ENCODE data around the gene SLC1A2. TPM values are rescaled to one million over a fixed set of nuclear protein-coding genes. Genes with fewer than 3 reads are reported as not detected.

Gene SLC1A2
- total and polyA plus RNA-seq, 7 experiments from 2014 or later = 0.13 to 0.69 (median 0.24) TPM; not detected in 4

DNA sequence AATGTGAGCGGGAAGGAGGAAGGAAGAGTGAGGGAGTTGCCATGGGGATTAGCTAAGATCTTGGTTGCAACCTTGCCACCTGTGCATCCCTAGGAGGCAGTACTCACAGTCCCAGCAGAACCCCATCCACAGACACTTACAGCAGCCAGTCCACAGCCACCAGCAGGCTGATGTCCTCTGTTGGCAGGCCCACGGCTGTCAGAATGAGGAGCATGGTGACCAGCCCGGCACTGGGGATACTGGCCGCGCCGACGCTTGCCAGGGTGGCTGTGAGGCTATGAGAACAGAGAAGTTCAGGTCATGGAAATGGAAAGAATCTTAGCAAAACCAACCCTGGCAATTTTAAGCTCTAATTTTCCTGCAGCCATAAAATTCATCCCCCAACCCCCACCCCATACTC lies 138.6 kb downstream of the SLC1A2 start:
- no peaks in the 10 kb centered on the region for H3K27me3 Mint-ChIP-seq
- CTCF ChIA-PET = no interaction called here
- Histone ChIP-seq H3K4me3 (ENCODE audit: low read length) (no peak overlapping the region), H3K27ac (ENCODE audit: low read depth, low read length) (no peak overlapping the region), H3K36me3 (ENCODE audit: control insufficient read depth in 2 of 3, insufficient read depth in 3 of 3, low read length in 3 of 3) (no peaks in the 10 kb centered on the region), H3K27me3 (ENCODE audit: control insufficient read depth in 2 of 2, insufficient read depth in 2 of 2, low read length in 2 of 2) (no peaks in the 10 kb centered on the region), H3K4me1 (ENCODE audit: control insufficient read depth in 2 of 2, insufficient read depth in 2 of 2, low read length in 2 of 2) (no peaks in the 10 kb centered on the region), H3K9me3 (ENCODE audit: control insufficient read depth in 2 of 3, low read length in 3 of 3) (no peaks in the 10 kb centered on the region)
- H3K9me3 Mint-ChIP-seq = peaks cover 0 to 4% (median 0%) of the 10 kb centered on the region in 11 donors
- no peak overlapping the region for H3K4me3 Mint-ChIP-seq
- peaks cover 0 to 11% (median 4%) of the 10 kb centered on the region in 5 donors for H3K36me3 Mint-ChIP-seq
- POLR2A ChIA-PET = no interaction called here
- peaks cover 7 to 19% (median 14%) of the 10 kb centered on the region in 7 donors for H3K4me1 Mint-ChIP-seq
- intact Hi-C loops (cut with micrococcal nuclease) = no loop called here
- DNase-seq (no peak), ATAC-seq (no peak)
- peak overlapping the region in 1 of 9 donors; percentile 52 for H3K27ac Mint-ChIP-seq

DNA sequence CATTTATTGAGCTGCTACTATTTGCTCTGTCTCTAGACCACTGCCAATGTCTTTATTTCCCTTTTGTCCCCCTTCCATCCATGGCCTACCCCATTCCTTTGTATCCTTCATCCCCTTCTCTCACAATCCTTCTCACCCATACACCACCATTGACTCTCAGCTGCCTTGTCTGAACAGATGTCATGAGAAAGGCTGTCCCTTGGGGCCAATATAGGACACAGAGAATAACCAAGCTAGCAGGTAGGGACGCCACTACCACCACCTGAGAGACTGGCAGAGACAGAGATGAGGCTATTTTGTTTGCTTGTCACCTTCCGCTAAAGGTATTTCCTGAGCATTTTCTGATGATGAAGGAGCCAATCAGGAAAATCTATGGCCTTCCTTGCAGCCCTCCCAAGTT lies 141.5 kb downstream of the SLC1A2 start:
- DNase-seq (no peak), ATAC-seq (no peak)
- Histone ChIP-seq H3K4me1 (ENCODE audit: control insufficient read depth in 2 of 2, insufficient read depth in 2 of 2, low read length in 2 of 2) (peaks cover 4 to 9% of the 10 kb centered on the region in 2 donors), H3K36me3 (ENCODE audit: control insufficient read depth in 2 of 3, insufficient read depth in 3 of 3, low read length in 3 of 3) (no peaks in the 10 kb centered on the region), H3K27me3 (ENCODE audit: control insufficient read depth in 2 of 2, insufficient read depth in 2 of 2, low read length in 2 of 2) (no peaks in the 10 kb centered on the region), H3K4me3 (ENCODE audit: low read length) (no peak overlapping the region), H3K27ac (ENCODE audit: low read depth, low read length) (no peak overlapping the region), H3K9me3 (ENCODE audit: control insufficient read depth in 2 of 3, low read length in 3 of 3) (no peaks in the 10 kb centered on the region)
- Mint-ChIP-seq H3K4me1 (peaks cover 14 to 45% (median 32%) of the 10 kb centered on the region in 7 donors), H3K27me3 (peaks cover 0 to 2% (median 0%) of the 10 kb centered on the region in 5 donors), H3K36me3 (peaks cover 0 to 11% (median 4%) of the 10 kb centered on the region in 5 donors), H3K9me3 (peaks cover 0 to 4% (median 0%) of the 10 kb centered on the region in 11 donors), H3K4me3 (no peak overlapping the region), H3K27ac (no peak overlapping the region)
- intact Hi-C loops (cut with micrococcal nuclease) = no loop called here
- ChIA-PET POLR2A (no interaction called here), CTCF (no interaction called here)

GRCh38 chr11:35276396-35277145 lies 142.8 kb downstream of the SLC1A2 start:
- H3K4me1 ChIP-seq (ENCODE audit: control insufficient read depth in 2 of 2, insufficient read depth in 2 of 2, low read length in 2 of 2) = peaks cover 14 to 21% of the 10 kb centered on the region in 2 donors
- no peak for DNase-seq
- no peak overlapping the region for H3K27ac ChIP-seq (ENCODE audit: low read depth, low read length)
- H3K9me3 Mint-ChIP-seq = peaks cover 0 to 9% (median 0%) of the 10 kb centered on the region in 11 donors
- no peak for ATAC-seq
- CTCF ChIA-PET = interaction anchor here (1.0 kb wide), 2 partner anchors 15 to 29 kb away, joined by 3 to 4 read pairs; no protein-coding TSS in a partner anchor
- intact Hi-C loops (cut with micrococcal nuclease) = no loop called here
- no peak overlapping the region for H3K4me3 Mint-ChIP-seq
- peaks cover 23 to 47% (median 41%) of the 10 kb centered on the region in 7 donors for H3K4me1 Mint-ChIP-seq
- H3K4me3 ChIP-seq (ENCODE audit: low read length) = no peak overlapping the region
- peaks cover 0 to 14% (median 4%) of the 10 kb centered on the region in 5 donors for H3K36me3 Mint-ChIP-seq
- H3K36me3 ChIP-seq (ENCODE audit: control insufficient read depth in 2 of 3, insufficient read depth in 3 of 3, low read length in 3 of 3) = no peaks in the 10 kb centered on the region
- no peaks in the 10 kb centered on the region for H3K9me3 ChIP-seq (ENCODE audit: control insufficient read depth in 2 of 3, low read length in 3 of 3)
- no peaks in the 10 kb centered on the region for H3K27me3 ChIP-seq (ENCODE audit: control insufficient read depth in 2 of 2, insufficient read depth in 2 of 2, low read length in 2 of 2)
- peak overlapping the region in 2 of 9 donors; percentile 7 to 84 for H3K27ac Mint-ChIP-seq
- POLR2A ChIA-PET = interaction anchor here (0.5 kb wide), 1 partner anchor 37 kb away, joined by 3 read pairs; no protein-coding TSS in a partner anchor
- peaks cover 0 to 2% (median 0%) of the 10 kb centered on the region in 5 donors for H3K27me3 Mint-ChIP-seq

GRCh38 chr11:35275786-35276170 lies 143.6 kb downstream of the SLC1A2 start:
- Mint-ChIP-seq H3K27ac (peak overlapping the region in 3 of 9 donors; percentile 2 to 10 (median 7)), H3K4me3 (no peak overlapping the region), H3K27me3 (peaks cover 0 to 2% (median 0%) of the 10 kb centered on the region in 5 donors), H3K4me1 (peaks cover 25 to 54% (median 49%) of the 10 kb centered on the region in 7 donors), H3K9me3 (peaks cover 0 to 15% (median 0%) of the 10 kb centered on the region in 11 donors), H3K36me3 (peaks cover 0 to 19% (median 4%) of the 10 kb centered on the region in 5 donors)
- ChIA-PET POLR2A (no interaction called here), CTCF (interaction anchor here (1.0 kb wide), 2 partner anchors 16 to 30 kb away, joined by 3 to 4 read pairs; no protein-coding TSS in a partner anchor)
- ATAC-seq (no peak), DNase-seq (no peak)
- no peak overlapping the region for H3K27ac ChIP-seq (ENCODE audit: low read depth, low read length)
- no peak overlapping the region for H3K4me3 ChIP-seq (ENCODE audit: low read length)
- peaks cover 14 to 21% of the 10 kb centered on the region in 2 donors for H3K4me1 ChIP-seq (ENCODE audit: control insufficient read depth in 2 of 2, insufficient read depth in 2 of 2, low read length in 2 of 2)
- intact Hi-C loops (cut with micrococcal nuclease) = no loop called here
- H3K36me3 ChIP-seq (ENCODE audit: control insufficient read depth in 2 of 3, insufficient read depth in 3 of 3, low read length in 3 of 3) = no peaks in the 10 kb centered on the region
- H3K27me3 ChIP-seq (ENCODE audit: control insufficient read depth in 2 of 2, insufficient read depth in 2 of 2, low read length in 2 of 2) = no peaks in the 10 kb centered on the region
- H3K9me3 ChIP-seq (ENCODE audit: control insufficient read depth in 2 of 3, low read length in 3 of 3) = no peaks in the 10 kb centered on the region

DNA sequence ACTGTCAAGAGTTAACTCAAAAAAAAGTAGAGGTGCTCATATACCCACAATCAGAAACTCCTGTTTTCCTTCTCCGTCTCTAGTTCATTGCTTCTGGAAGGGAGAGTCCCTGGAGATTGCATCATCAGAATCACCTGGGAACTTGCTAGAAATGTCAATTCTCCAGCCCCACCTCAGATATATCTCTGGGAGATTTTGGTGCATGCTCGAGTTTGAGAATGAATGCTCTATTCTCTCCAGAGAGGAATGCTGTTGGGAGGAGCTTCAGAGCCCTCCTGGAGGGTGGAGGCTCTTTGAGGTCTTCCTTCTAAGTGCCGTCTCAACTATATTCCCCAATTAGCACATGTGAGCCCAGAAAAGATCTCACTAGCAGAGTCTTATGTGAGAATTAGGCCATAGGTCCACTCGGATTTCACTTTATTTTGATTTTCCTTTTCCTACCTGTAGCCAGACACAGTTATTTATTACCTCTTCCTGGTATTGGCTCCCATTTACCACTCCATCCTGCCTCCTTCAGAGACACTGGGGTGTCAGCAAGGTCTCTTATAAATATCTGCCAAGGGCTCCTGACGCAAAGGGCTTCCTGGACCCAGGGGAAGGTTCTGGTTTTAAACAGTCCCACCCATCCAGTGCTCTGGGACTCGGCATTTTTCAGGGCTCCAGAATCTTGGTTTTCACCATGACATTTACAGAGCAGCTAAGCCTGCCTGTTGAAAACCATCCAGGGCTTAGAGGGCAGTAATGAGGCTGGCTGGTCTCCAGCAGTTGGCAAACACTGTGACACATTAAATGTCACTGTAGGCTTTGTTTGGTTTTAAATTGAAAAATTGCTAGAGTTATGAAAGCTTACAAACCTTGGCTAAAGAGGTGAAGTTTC lies 144.2 kb downstream of the SLC1A2 start:
- no peak overlapping the region for H3K4me3 Mint-ChIP-seq
- peaks cover 0 to 2% (median 0%) of the 10 kb centered on the region in 5 donors for H3K27me3 Mint-ChIP-seq
- intact Hi-C loops (cut with micrococcal nuclease) = loop anchor here in 1 of 2 donors (5.0 kb wide), 1 partner anchor 38 kb away; no protein-coding TSS in a partner anchor
- Histone ChIP-seq H3K27me3 (ENCODE audit: control insufficient read depth in 2 of 2, insufficient read depth in 2 of 2, low read length in 2 of 2) (no peaks in the 10 kb centered on the region), H3K4me3 (ENCODE audit: low read length) (no peak overlapping the region), H3K9me3 (ENCODE audit: control insufficient read depth in 2 of 3, low read length in 3 of 3) (no peaks in the 10 kb centered on the region), H3K4me1 (ENCODE audit: control insufficient read depth in 2 of 2, insufficient read depth in 2 of 2, low read length in 2 of 2) (peaks cover 14 to 21% of the 10 kb centered on the region in 2 donors), H3K27ac (ENCODE audit: low read depth, low read length) (no peak overlapping the region), H3K36me3 (ENCODE audit: control insufficient read depth in 2 of 3, insufficient read depth in 3 of 3, low read length in 3 of 3) (no peaks in the 10 kb centered on the region)
- POLR2A ChIA-PET = interaction anchor here (1.3 kb wide), 1 partner anchor 21 kb away, joined by 3 read pairs; no protein-coding TSS in a partner anchor
- DNase-seq (no peak), ATAC-seq (no peak)
- H3K9me3 Mint-ChIP-seq = peaks cover 0 to 18% (median 0%) of the 10 kb centered on the region in 11 donors
- peak overlapping the region in 1 of 9 donors; percentile 47 for H3K27ac Mint-ChIP-seq
- peaks cover 0 to 20% (median 4%) of the 10 kb centered on the region in 5 donors for H3K36me3 Mint-ChIP-seq
- CTCF ChIA-PET = interaction anchor here (1.0 kb wide), 2 partner anchors 17 to 31 kb away, joined by 3 to 4 read pairs; no protein-coding TSS in a partner anchor
- H3K4me1 Mint-ChIP-seq = peaks cover 25 to 58% (median 51%) of the 10 kb centered on the region in 7 donors

DNA sequence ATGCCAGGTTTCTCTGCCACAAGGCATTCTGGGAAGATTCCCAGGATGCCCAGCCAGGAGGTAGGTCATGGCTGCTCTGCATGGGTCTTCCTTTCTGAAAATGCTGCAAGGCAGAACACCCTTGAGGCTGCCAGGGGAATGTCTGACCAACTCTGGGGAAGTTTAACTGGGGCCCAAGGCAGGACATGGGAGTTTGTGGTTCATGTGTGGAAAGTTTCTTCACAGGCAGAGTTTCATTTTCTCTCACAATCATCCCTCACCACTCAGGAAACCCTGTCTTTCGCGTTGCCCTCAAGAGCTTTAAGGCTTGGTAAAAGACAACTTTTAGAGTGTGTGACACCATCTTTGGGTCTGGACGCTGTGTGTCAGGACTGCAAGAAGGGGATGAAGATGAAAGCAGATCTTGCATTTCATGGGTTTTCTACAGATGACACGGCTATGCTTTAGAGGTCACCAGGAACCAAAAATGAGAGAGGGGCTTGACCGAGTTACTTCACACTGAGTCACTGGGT lies 146.9 kb downstream of the SLC1A2 start:
- peaks cover 21 to 56% (median 51%) of the 10 kb centered on the region in 7 donors for H3K4me1 Mint-ChIP-seq

More for the DNA sequence above, 146.9 kb downstream of the SLC1A2 start:
- Histone ChIP-seq H3K4me1 (ENCODE audit: control insufficient read depth in 2 of 2, insufficient read depth in 2 of 2, low read length in 2 of 2) (peaks cover 14 to 21% of the 10 kb centered on the region in 2 donors), H3K4me3 (ENCODE audit: low read length) (peak overlapping the region; percentile 15), H3K9me3 (ENCODE audit: control insufficient read depth in 2 of 3, low read length in 3 of 3) (no peaks in the 10 kb centered on the region), H3K36me3 (ENCODE audit: control insufficient read depth in 2 of 3, insufficient read depth in 3 of 3, low read length in 3 of 3) (no peaks in the 10 kb centered on the region), H3K27me3 (ENCODE audit: control insufficient read depth in 2 of 2, insufficient read depth in 2 of 2, low read length in 2 of 2) (no peaks in the 10 kb centered on the region), H3K27ac (ENCODE audit: low read depth, low read length) (no peak overlapping the region)
- DNase-seq = peak in 5 of 9 donors; percentile 11 to 58 (median 15)
- Mint-ChIP-seq H3K27ac (peak overlapping the region; percentile 22 to 94 (median 82)), H3K9me3 (peaks cover 0 to 14% (median 0%) of the 10 kb centered on the region in 11 donors), H3K36me3 (peaks cover 0 to 18% (median 0%) of the 10 kb centered on the region in 5 donors), H3K27me3 (peaks cover 0 to 9% (median 0%) of the 10 kb centered on the region in 5 donors), H3K4me3 (peak overlapping the region in 9 of 10 donors; percentile 26 to 54 (median 45))
- ChIA-PET CTCF (no interaction called here), POLR2A (interaction anchor here (1.4 to 1.6 kb wide), 3 partner anchors 19 to 25 kb away, joined by 3 to 8 read pairs (median 3); no protein-coding TSS in a partner anchor)
- intact Hi-C loops (cut with micrococcal nuclease) = loop anchor here (1.0 to 5.0 kb wide), 4 partner anchors 10 to 71 kb away; no protein-coding TSS in a partner anchor
- peak; percentile 85 for ATAC-seq
